GM13976 (cell line): Measurements from ENCODE around the gene CAP2.

Experiments used
- DNase-seq: peaks from one replicate; pipeline ENCODE4 v3.0.0; 2012; ENCODE audit warnings: low spot score
- CTCF ChIP-seq: IDR thresholded peaks from 2 replicates; pipeline ENCODE4 v1.5.1; 2012; ENCODE audit warnings: borderline replicate concordance, mild to moderate bottlenecking; ENCODE audit not compliant: insufficient read depth; ENCODE audit errors: extremely low read depth, missing control alignments, control extremely low read depth
- in situ Hi-C: fragments of 300-500 bp; cut with MboI; formaldehyde crosslinking; loops from one replicate; pipeline ENCODE4 v1.12.0; 2022; ENCODE audit warnings: low sequenced_read_pairs, mixed read lengths, inconsistent platforms; ENCODE audit not compliant: unreplicated experiment

The CAP2 gene

DNA sequence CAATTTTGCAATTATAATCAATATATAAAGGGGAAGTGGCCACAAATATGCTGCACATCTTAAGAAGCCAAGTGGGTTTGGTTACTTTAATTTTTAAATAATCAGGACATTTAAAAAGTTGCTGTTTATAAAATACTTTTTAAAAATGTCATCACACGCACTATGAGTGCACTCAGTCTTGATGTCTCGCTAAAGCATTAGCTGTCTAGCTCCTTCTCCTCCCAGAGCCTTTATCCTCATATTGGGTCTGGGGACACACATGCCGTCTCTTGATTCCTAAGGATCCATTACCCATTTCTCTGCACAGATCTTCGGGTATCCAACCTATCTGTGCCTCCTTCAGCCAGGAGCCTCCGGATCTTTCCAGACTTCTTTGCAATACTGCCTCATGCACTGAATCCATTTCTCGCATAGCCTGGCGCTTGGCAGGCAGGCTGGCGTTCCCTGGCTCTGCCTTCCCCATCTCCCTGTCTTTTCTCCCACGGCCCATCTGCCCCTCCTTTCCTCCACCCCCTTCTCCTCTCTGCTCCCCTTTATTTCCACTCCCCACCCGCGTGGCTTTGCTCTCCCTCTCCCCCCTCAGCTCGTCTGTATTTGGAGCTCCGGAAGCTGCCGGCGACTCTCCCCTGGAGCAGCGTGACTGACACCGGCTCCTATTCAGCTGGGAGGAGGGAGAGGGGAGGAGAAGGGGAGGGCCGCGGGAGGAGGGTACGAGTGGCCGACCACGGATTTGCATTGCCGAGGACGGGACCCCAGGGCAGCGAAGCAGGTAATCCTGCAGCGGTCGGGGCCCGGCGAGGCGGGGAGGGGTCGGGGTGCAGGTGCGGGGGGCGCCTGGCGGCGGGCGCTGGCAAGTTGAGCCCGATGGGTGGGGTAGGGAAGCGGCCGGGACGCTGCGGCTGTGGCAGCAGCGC, at the start of gene CAP2:
CAP2 (plus strand) TSS at position 618 of the 914 bp plus-strand sequence. CDS start 27,961 bp downstream, outside the sequence.
- in situ Hi-C loops, result no loop called here
- DNase-seq, result no peak
- no peak for TF ChIP-seq CTCF

DNA sequence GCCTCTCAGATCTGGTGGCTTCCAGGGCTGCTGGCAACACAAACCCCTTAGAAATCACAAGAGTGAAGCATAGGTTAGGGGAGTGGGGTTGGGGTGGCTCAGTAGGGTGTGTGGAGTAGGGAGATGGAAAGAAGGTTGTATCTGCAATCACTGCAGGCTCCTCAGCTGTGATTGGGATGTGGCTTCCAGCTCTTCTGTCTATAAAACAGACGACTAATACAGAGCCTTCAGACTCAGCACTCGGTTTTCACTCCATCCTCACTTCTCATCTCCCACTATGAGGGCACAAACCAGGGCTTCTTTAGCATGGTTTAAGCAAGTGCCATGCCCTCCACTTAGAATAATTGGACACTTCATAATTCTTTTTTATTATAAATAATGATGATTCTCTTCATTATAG, 46.4 kb upstream of the CAP2 start:
- TF ChIP-seq CTCF, result no peak
- DNase-seq, result no peak
- in situ Hi-C loops, result no loop called here

GRCh38 chr6:17349427-17349826, 44.0 kb upstream of the CAP2 start:
- no peak for DNase-seq
- in situ Hi-C loops, result no loop called here
- no peak for TF ChIP-seq CTCF

DNA sequence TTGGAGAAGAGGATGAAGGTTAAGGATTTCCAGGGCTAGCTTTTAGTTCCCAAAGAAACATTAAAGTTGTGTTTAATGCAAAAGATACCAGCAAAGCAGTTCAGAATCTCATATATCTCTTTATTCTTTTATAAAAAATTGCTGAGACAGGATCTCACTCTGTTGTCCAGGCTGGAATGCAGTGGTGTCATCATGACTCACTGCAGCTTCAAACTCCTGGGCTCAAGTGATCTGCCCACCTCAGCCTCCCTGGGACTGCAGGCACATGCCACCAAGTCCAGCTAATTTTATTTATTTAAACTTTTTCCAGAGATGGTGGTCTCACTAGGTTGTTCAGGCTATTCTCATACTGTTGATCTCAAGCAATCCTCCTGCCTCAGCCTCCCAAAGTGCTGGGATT, 41.1 kb upstream of the CAP2 start:
- in situ Hi-C loops, result no loop called here
- no peak for TF ChIP-seq CTCF
- no peak for DNase-seq

GRCh38 chr6:17353440-17354175, 39.8 kb upstream of the CAP2 start:
- TF ChIP-seq CTCF, result no peak
- in situ Hi-C loops, result no loop called here
- DNase-seq, result no peak

DNA sequence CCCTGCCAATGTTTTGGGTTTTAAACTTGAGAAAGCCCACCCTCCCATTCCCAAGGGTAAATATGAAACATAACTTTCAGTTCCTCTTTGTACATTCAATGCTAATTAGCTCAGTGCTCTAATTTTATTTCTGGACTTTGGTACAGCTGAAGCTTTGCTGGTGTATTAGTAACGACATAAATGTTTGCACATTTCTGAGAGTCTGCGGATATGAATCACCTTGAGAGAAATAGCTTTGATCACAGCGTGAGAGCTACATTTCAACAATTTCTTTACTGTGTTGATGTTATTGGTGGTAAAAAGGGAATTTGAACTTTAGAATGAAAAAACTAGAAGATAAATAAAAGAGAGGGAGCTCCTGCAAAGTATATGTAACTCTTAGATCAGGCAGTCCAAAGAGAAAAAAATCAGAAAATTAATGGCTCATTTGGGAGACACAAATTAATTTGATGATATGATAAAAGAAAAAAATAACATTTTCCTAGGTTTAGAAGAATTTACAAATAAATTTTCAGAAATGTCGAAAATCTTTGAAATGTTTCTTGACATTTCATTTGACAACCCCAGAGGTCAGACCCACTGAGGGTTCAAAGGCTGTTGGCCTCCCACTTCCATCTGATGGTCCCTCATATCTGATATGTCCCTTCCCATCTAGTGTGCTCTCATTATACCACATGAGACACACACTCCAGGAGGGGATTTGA, 38.5 kb upstream of the CAP2 start:
- TF ChIP-seq CTCF, result no peak
- no peak for DNase-seq
- in situ Hi-C loops, result no loop called here
